HepG2 (cell line): ENCODE data around the gene HEXIM1. TPM values are rescaled to one million over a fixed set of nuclear protein-coding genes. Genes with fewer than 3 reads are reported as not detected.

Source experiments
- BRF2 ChIP-seq: sonication (generic); formaldehyde crosslinking; IDR thresholded peaks from 2 replicates; pipeline ENCODE4 v1.8.1; 2022; ENCODE audit warnings: mild to moderate bottlenecking, missing genetic modification reagents
- ELF1 ChIP-seq: sonication (generic); formaldehyde crosslinking; IDR thresholded peaks from 2 replicates; pipeline ENCODE4 v1.4.0; 2020; ENCODE audit warnings: missing genetic modification reagents
- FOSL2 ChIP-seq: sonication (generic); formaldehyde crosslinking; IDR thresholded peaks from 2 replicates; pipeline ENCODE4 v1.4.0; 2020; ENCODE audit warnings: missing genetic modification reagents
- FOXK2 ChIP-seq: fragments of 450-650 bp; IDR thresholded peaks from 2 replicates; pipeline ENCODE4 v1.6.1; 2016
- GPBP1L1 ChIP-seq: sonication (generic); formaldehyde crosslinking; IDR thresholded peaks from 2 replicates; pipeline ENCODE4 v1.5.0; 2020; ENCODE audit warnings: mild to moderate bottlenecking, missing genetic modification reagents
- MEF2D ChIP-seq: sonication (generic); formaldehyde crosslinking; IDR thresholded peaks from 2 replicates; pipeline ENCODE4 v1.5.1; 2020; ENCODE audit warnings: mild to moderate bottlenecking, missing genetic modification reagents
- NFYB ChIP-seq: sonication (generic); formaldehyde crosslinking; IDR thresholded peaks from 2 replicates; pipeline ENCODE4 v1.4.0; 2020; ENCODE audit warnings: missing genetic modification reagents
- PAX8 ChIP-seq: sonication (generic); formaldehyde crosslinking; IDR thresholded peaks from 2 replicates; pipeline ENCODE4 v1.8.0; 2022; ENCODE audit warnings: mild to moderate bottlenecking, missing genetic modification reagents, borderline replicate concordance
- POLR2G ChIP-seq: fragments of 200-400 bp; formaldehyde crosslinking; IDR thresholded peaks from 2 replicates; pipeline ENCODE4 v1.6.1; 2018; ENCODE audit warnings: mild to moderate bottlenecking, low read depth, low read length, moderate library complexity
- RXRB ChIP-seq: IDR thresholded peaks from 2 replicates; pipeline ENCODE4 v1.6.1; 2016; ENCODE audit warnings: borderline replicate concordance, missing genetic modification reagents, missing compliant biosample characterization
- TMF1 ChIP-seq: sonication (generic); formaldehyde crosslinking; IDR thresholded peaks from 2 replicates; pipeline ENCODE4 v1.8.1; 2022; ENCODE audit warnings: low read depth, missing genetic modification reagents
- ZFP36L2 ChIP-seq: sonication (generic); formaldehyde crosslinking; IDR thresholded peaks from 2 replicates; pipeline ENCODE4 v1.4.0; 2020; ENCODE audit warnings: missing genetic modification reagents
- ZFX ChIP-seq: sonication (generic); formaldehyde crosslinking; IDR thresholded peaks from 2 replicates; pipeline ENCODE4 v1.4.0; 2020; ENCODE audit warnings: mild to moderate bottlenecking, low read depth, missing genetic modification reagents, moderate library complexity
- ZKSCAN1 ChIP-seq: fragments of 150-350 bp; IDR thresholded peaks from 2 replicates; pipeline ENCODE4 v1.6.1; 2014; ENCODE audit warnings: low read length
- ZNF101 ChIP-seq: sonication (generic); formaldehyde crosslinking; IDR thresholded peaks from 2 replicates; pipeline ENCODE4 v1.4.0; 2020; ENCODE audit warnings: mild to moderate bottlenecking, low read depth, missing genetic modification reagents, borderline replicate concordance
- ZNF230 ChIP-seq: sonication (generic); formaldehyde crosslinking; IDR thresholded peaks from 2 replicates; pipeline ENCODE4 v1.4.0; 2020; ENCODE audit warnings: mild to moderate bottlenecking, missing genetic modification reagents
- ZNF350 ChIP-seq: sonication (generic); formaldehyde crosslinking; IDR thresholded peaks from 2 replicates; pipeline ENCODE4 v1.4.0; 2020; ENCODE audit warnings: mild to moderate bottlenecking, low read depth, missing genetic modification reagents, borderline replicate concordance
- ZNF367 ChIP-seq: sonication (generic); formaldehyde crosslinking; IDR thresholded peaks from 2 replicates; pipeline ENCODE4 v1.4.0; 2020; ENCODE audit warnings: missing genetic modification reagents, borderline replicate concordance
- ZNF792 ChIP-seq: IDR thresholded peaks from 2 replicates; pipeline ENCODE4 v1.6.1; 2016
- ZNF800 ChIP-seq: sonication (generic); formaldehyde crosslinking; IDR thresholded peaks from 2 replicates; pipeline ENCODE4 v1.4.0; 2020; ENCODE audit warnings: missing genetic modification reagents
- polyA plus RNA-seq, 8 experiments: library from polyadenylated mRNA; depleted of rRNA in 3 of 8; stranded (reverse) in 7 of 8; unstranded in 1 of 8; fragments of >200 nt; fragmentation: Illumina TruSeq in 4 of 8; extraction: Trizol in 4 of 8; gene quantifications; 2 replicates each; pipeline versions ENCODE4 v1.2.1 to v1.2.3, GENCODE V29; 2011 to 2016; ENCODE audit warnings: low read depth in 4 of 8, missing spikeins in 1 of 8, mixed read lengths in 1 of 8; ENCODE audit not compliant: insufficient read depth in 1 of 8
- total RNA-seq, 5 experiments: library from RNA; depleted of rRNA; stranded (reverse); fragments of >200 nt; fragmentation: Illumina TruSeq; extraction: Trizol; gene quantifications; 2 replicates each; pipeline ENCODE4 v1.2.3, GENCODE V29; 2016; ENCODE audit warnings: low read depth in 1 of 5
- TF ChIP-seq, protein P1 (sequence below): sonication (generic); formaldehyde crosslinking; IDR thresholded peaks from 2 replicates; pipeline ENCODE4 v1.8.1; 2023; ENCODE audit warnings: missing genetic modification reagents, inconsistent platforms, borderline replicate concordance
- TF ChIP-seq, protein P2 (sequence below): sonication (generic); formaldehyde crosslinking; IDR thresholded peaks from 2 replicates; pipeline ENCODE4 v1.5.0; 2020; ENCODE audit warnings: mild to moderate bottlenecking, missing genetic modification reagents

Gene HEXIM1
- total and polyA plus RNA-seq, 2 of the 13 experiments (the other 11 are each of a cell fraction or from before 2014, with no cell fraction given): 10.5 to 16.6 TPM

- TF ChIP-seq ZFP36L2 (CRISPR knock-in tag): no peak
- no peak for TF ChIP-seq ZNF800
- TF ChIP-seq BRF2 (CRISPR knock-in tag): no peak
- peak; percentile 69; the same call in 1 of the 2 replicates for TF ChIP-seq ZNF792 (CRISPR knock-in tag)
- peak; percentile 79 for TF ChIP-seq ZNF350
- TF ChIP-seq, protein P1, sequence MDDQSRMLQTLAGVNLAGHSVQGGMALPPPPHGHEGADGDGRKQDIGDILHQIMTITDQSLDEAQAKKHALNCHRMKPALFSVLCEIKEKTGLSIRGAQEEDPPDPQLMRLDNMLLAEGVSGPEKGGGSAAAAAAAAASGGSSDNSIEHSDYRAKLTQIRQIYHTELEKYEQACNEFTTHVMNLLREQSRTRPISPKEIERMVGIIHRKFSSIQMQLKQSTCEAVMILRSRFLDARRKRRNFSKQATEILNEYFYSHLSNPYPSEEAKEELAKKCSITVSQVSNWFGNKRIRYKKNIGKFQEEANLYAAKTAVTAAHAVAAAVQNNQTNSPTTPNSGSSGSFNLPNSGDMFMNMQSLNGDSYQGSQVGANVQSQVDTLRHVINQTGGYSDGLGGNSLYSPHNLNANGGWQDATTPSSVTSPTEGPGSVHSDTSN (CRISPR knock-in tag): no peak
- peak; percentile 45 for TF ChIP-seq ELF1
- peak; percentile 5; the same call in 1 of the 2 replicates for TF ChIP-seq RXRB
- TF ChIP-seq, protein P2, sequence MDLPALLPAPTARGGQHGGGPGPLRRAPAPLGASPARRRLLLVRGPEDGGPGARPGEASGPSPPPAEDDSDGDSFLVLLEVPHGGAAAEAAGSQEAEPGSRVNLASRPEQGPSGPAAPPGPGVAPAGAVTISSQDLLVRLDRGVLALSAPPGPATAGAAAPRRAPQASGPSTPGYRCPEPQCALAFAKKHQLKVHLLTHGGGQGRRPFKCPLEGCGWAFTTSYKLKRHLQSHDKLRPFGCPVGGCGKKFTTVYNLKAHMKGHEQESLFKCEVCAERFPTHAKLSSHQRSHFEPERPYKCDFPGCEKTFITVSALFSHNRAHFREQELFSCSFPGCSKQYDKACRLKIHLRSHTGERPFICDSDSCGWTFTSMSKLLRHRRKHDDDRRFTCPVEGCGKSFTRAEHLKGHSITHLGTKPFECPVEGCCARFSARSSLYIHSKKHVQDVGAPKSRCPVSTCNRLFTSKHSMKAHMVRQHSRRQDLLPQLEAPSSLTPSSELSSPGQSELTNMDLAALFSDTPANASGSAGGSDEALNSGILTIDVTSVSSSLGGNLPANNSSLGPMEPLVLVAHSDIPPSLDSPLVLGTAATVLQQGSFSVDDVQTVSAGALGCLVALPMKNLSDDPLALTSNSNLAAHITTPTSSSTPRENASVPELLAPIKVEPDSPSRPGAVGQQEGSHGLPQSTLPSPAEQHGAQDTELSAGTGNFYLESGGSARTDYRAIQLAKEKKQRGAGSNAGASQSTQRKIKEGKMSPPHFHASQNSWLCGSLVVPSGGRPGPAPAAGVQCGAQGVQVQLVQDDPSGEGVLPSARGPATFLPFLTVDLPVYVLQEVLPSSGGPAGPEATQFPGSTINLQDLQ (CRISPR knock-in tag): no peak
- no peak for TF ChIP-seq ZKSCAN1
- TF ChIP-seq FOXK2: no peak
- TF ChIP-seq ZNF101 (CRISPR knock-in tag): no peak
- TF ChIP-seq TMF1 (CRISPR knock-in tag): no peak
- TF ChIP-seq ZNF230 (CRISPR knock-in tag): peak; percentile 73; the same call in 1 of the 2 replicates
- TF ChIP-seq PAX8 (CRISPR knock-in tag): 0 out of 2 replicates have a peak, but pooled peaks have one; percentile 77
- peak; percentile 58 for TF ChIP-seq MEF2D (CRISPR knock-in tag)
- TF ChIP-seq ZNF367 (CRISPR knock-in tag): 0 out of 2 replicates have a peak, but pooled peaks have one; percentile 75
- TF ChIP-seq NFYB (CRISPR knock-in tag): peak; percentile 7
- TF ChIP-seq POLR2G: peak; percentile 68; the same call in 1 of the 2 replicates
- TF ChIP-seq ZFX (CRISPR knock-in tag): peak; percentile 95
- no peak for TF ChIP-seq GPBP1L1 (CRISPR knock-in tag)
- TF ChIP-seq FOSL2: peak; percentile 20
Observed at GRCh38 chr17:45132572-45133463, 15.5 kb upstream of the HEXIM1 start (continued).
